HL-60 (cell line): ENCODE results near the gene LUC7L.

ENCODE experiments used
- POLR2AphosphoS5 ChIP-seq: IDR thresholded peaks from 2 replicates; pipeline ENCODE4 v1.6.1; 2012; ENCODE audit warnings: low read depth
- TF ChIP-seq, protein P1 (sequence below): IDR thresholded peaks from one replicate; pipeline ENCODE4 v1.5.1; 2011; ENCODE audit warnings: low read length, control low read depth, inconsistent platforms; ENCODE audit not compliant: insufficient read depth
- TF ChIP-seq, protein P2 (sequence below): IDR thresholded peaks from 2 replicates; pipeline ENCODE4 v1.6.1; 2012; ENCODE audit warnings: low read depth; ENCODE audit not compliant: insufficient replicate concordance

DNA sequence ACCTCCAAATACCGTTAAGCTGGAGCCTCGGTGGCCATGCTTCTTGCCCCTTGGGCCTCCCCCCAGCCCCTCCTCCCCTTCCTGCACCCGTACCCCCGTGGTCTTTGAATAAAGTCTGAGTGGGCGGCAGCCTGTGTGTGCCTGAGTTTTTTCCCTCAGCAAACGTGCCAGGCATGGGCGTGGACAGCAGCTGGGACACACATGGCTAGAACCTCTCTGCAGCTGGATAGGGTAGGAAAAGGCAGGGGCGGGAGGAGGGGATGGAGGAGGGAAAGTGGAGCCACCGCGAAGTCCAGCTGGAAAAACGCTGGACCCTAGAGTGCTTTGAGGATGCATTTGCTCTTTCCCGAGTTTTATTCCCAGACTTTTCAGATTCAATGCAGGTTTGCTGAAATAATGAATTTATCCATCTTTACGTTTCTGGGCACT, 51.8 kb downstream of the LUC7L start:
- TF ChIP-seq, protein P1, sequence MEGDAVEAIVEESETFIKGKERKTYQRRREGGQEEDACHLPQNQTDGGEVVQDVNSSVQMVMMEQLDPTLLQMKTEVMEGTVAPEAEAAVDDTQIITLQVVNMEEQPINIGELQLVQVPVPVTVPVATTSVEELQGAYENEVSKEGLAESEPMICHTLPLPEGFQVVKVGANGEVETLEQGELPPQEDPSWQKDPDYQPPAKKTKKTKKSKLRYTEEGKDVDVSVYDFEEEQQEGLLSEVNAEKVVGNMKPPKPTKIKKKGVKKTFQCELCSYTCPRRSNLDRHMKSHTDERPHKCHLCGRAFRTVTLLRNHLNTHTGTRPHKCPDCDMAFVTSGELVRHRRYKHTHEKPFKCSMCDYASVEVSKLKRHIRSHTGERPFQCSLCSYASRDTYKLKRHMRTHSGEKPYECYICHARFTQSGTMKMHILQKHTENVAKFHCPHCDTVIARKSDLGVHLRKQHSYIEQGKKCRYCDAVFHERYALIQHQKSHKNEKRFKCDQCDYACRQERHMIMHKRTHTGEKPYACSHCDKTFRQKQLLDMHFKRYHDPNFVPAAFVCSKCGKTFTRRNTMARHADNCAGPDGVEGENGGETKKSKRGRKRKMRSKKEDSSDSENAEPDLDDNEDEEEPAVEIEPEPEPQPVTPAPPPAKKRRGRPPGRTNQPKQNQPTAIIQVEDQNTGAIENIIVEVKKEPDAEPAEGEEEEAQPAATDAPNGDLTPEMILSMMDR = no peak
- TF ChIP-seq POLR2AphosphoS5 = no peak
- TF ChIP-seq, protein P2, sequence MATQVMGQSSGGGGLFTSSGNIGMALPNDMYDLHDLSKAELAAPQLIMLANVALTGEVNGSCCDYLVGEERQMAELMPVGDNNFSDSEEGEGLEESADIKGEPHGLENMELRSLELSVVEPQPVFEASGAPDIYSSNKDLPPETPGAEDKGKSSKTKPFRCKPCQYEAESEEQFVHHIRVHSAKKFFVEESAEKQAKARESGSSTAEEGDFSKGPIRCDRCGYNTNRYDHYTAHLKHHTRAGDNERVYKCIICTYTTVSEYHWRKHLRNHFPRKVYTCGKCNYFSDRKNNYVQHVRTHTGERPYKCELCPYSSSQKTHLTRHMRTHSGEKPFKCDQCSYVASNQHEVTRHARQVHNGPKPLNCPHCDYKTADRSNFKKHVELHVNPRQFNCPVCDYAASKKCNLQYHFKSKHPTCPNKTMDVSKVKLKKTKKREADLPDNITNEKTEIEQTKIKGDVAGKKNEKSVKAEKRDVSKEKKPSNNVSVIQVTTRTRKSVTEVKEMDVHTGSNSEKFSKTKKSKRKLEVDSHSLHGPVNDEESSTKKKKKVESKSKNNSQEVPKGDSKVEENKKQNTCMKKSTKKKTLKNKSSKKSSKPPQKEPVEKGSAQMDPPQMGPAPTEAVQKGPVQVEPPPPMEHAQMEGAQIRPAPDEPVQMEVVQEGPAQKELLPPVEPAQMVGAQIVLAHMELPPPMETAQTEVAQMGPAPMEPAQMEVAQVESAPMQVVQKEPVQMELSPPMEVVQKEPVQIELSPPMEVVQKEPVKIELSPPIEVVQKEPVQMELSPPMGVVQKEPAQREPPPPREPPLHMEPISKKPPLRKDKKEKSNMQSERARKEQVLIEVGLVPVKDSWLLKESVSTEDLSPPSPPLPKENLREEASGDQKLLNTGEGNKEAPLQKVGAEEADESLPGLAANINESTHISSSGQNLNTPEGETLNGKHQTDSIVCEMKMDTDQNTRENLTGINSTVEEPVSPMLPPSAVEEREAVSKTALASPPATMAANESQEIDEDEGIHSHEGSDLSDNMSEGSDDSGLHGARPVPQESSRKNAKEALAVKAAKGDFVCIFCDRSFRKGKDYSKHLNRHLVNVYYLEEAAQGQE = no peak
